ENCODE measurements around the gene MC2R. TPM values are rescaled to one million over a fixed set of nuclear protein-coding genes. Genes with fewer than 3 reads are reported as not detected.

The MC2R gene
- total RNA-seq: not detected

GRCh38 chr18:13915391-13915790 is at the start of gene MC2R:
Gene MC2R (minus strand): TSS chr18:13915536. CDS start chr18:13885518, 30,018 bp downstream.
- no peaks in the 10 kb centered on the region for H3K9me3 Mint-ChIP-seq (ENCODE audit: low read depth)
- no peaks in the 10 kb centered on the region for H3K27me3 Mint-ChIP-seq
- H3K4me1 Mint-ChIP-seq: no peaks in the 10 kb centered on the region
- ATAC-seq (no peak), DNase-seq (no peak)
- POLR2A ChIA-PET: no interaction called here
- CTCF ChIA-PET: interaction anchor here (0.7 to 1.1 kb wide), 3 partner anchors 14 to 103 kb away, joined by 3 read pairs; no protein-coding TSS in a partner anchor
- no peak within 1 kb of the TSS for H3K27ac Mint-ChIP-seq
- H3K36me3 Mint-ChIP-seq (ENCODE audit: low read depth): no peaks in the 10 kb centered on the region
- intact Hi-C loops (cut with DNase I, micrococcal nuclease): no loop called here
- no peak within 1 kb of the TSS for H3K4me3 Mint-ChIP-seq

GRCh38 chr18:13945811-13946210 is 30.5 kb upstream of the MC2R start:
- ATAC-seq (no peak), DNase-seq (no peak)
- POLR2A ChIA-PET: no interaction called here
- Mint-ChIP-seq H3K4me3 (no peak overlapping the region), H3K9me3 (ENCODE audit: low read depth) (peaks cover 1% of the 10 kb centered on the region), H3K36me3 (ENCODE audit: low read depth) (no peaks in the 10 kb centered on the region), H3K27ac (no peak overlapping the region), H3K27me3 (peaks cover 4% of the 10 kb centered on the region), H3K4me1 (no peaks in the 10 kb centered on the region)
- CTCF ChIA-PET: no interaction called here
- intact Hi-C loops (cut with DNase I, micrococcal nuclease): no loop called here

GRCh38 chr18:13943338-13943737 is 28.0 kb upstream of the MC2R start:
- Mint-ChIP-seq H3K27ac (no peak overlapping the region), H3K27me3 (no peaks in the 10 kb centered on the region), H3K4me1 (no peaks in the 10 kb centered on the region), H3K9me3 (ENCODE audit: low read depth) (peaks cover 1% of the 10 kb centered on the region), H3K36me3 (ENCODE audit: low read depth) (no peaks in the 10 kb centered on the region), H3K4me3 (no peak overlapping the region)
- ChIA-PET POLR2A (no interaction called here), CTCF (no interaction called here)
- ATAC-seq: no peak
- intact Hi-C loops (cut with DNase I, micrococcal nuclease): no loop called here
- DNase-seq: no peak

- intact Hi-C loops (cut with DNase I, micrococcal nuclease): no loop called here
- ATAC-seq: no peak
- ChIA-PET CTCF (no interaction called here), POLR2A (no interaction called here)
- H3K27me3 Mint-ChIP-seq: no peaks in the 10 kb centered on the region
- no peaks in the 10 kb centered on the region for H3K36me3 Mint-ChIP-seq (ENCODE audit: low read depth)
- no peak for DNase-seq
- H3K9me3 Mint-ChIP-seq (ENCODE audit: low read depth): no peaks in the 10 kb centered on the region
- H3K4me3 Mint-ChIP-seq: no peak overlapping the region
- H3K27ac Mint-ChIP-seq: no peak overlapping the region
- no peaks in the 10 kb centered on the region for H3K4me1 Mint-ChIP-seq
Measured at GRCh38 chr18:13940326-13940725, 25.0 kb upstream of the MC2R start.

- ChIA-PET POLR2A (no interaction called here), CTCF (no interaction called here)
- Mint-ChIP-seq H3K27ac (no peak overlapping the region), H3K4me1 (no peaks in the 10 kb centered on the region), H3K4me3 (no peak overlapping the region), H3K36me3 (ENCODE audit: low read depth) (no peaks in the 10 kb centered on the region), H3K9me3 (ENCODE audit: low read depth) (no peaks in the 10 kb centered on the region), H3K27me3 (no peaks in the 10 kb centered on the region)
- ATAC-seq (no peak), DNase-seq (no peak)
- intact Hi-C loops (cut with DNase I, micrococcal nuclease): loop anchor here (10.0 kb wide), 2 partner anchors 50 to 1100 kb away; no protein-coding TSS in a partner anchor
Measured at GRCh38 chr18:13934676-13935075, 19.3 kb upstream of the MC2R start.

- intact Hi-C loops (cut with DNase I, micrococcal nuclease): loop anchor here (10.0 kb wide), 2 partner anchors 51 to 1101 kb away; no protein-coding TSS in a partner anchor
Measured at GRCh38 chr18:13934058-13934457, 18.7 kb upstream of the MC2R start.

GRCh38 chr18:13932285-13933025 is 17.1 kb upstream of the MC2R start:
- CTCF ChIA-PET: no interaction called here
- POLR2A ChIA-PET: no interaction called here
- no peaks in the 10 kb centered on the region for H3K36me3 Mint-ChIP-seq (ENCODE audit: low read depth)
- intact Hi-C loops (cut with DNase I, micrococcal nuclease): loop anchor here (10.0 kb wide), 2 partner anchors 52 to 1102 kb away; no protein-coding TSS in a partner anchor
- DNase-seq: no peak
- no peak overlapping the region for H3K27ac Mint-ChIP-seq
- no peaks in the 10 kb centered on the region for H3K27me3 Mint-ChIP-seq
- no peaks in the 10 kb centered on the region for H3K4me1 Mint-ChIP-seq
- H3K9me3 Mint-ChIP-seq (ENCODE audit: low read depth): peaks cover 7% of the 10 kb centered on the region
- no peak for ATAC-seq
- no peak overlapping the region for H3K4me3 Mint-ChIP-seq

More at GRCh38 chr18:13934058-13934457, 18.7 kb upstream of the MC2R start:
- Mint-ChIP-seq H3K4me3 (no peak overlapping the region), H3K36me3 (ENCODE audit: low read depth) (no peaks in the 10 kb centered on the region), H3K4me1 (no peaks in the 10 kb centered on the region), H3K9me3 (ENCODE audit: low read depth) (no peaks in the 10 kb centered on the region), H3K27me3 (no peaks in the 10 kb centered on the region), H3K27ac (no peak overlapping the region)
- DNase-seq: no peak
- POLR2A ChIA-PET: no interaction called here
- ATAC-seq: no peak
- CTCF ChIA-PET: no interaction called here

GRCh38 chr18:13930964-13931363 is 15.6 kb upstream of the MC2R start:
- Mint-ChIP-seq H3K4me3 (no peak overlapping the region), H3K4me1 (no peaks in the 10 kb centered on the region), H3K36me3 (ENCODE audit: low read depth) (no peaks in the 10 kb centered on the region), H3K27me3 (no peaks in the 10 kb centered on the region), H3K9me3 (ENCODE audit: low read depth) (peaks cover 7% of the 10 kb centered on the region), H3K27ac (no peak overlapping the region)
- intact Hi-C loops (cut with DNase I, micrococcal nuclease): loop anchor here (10.0 kb wide), 2 partner anchors 54 to 1104 kb away; no protein-coding TSS in a partner anchor
- CTCF ChIA-PET: no interaction called here
- no peak for DNase-seq
- POLR2A ChIA-PET: no interaction called here
- no peak for ATAC-seq

- peaks cover 2% of the 10 kb centered on the region for H3K9me3 Mint-ChIP-seq (ENCODE audit: low read depth)
- H3K27me3 Mint-ChIP-seq: peaks cover 2% of the 10 kb centered on the region
- ChIA-PET CTCF (no interaction called here), POLR2A (no interaction called here)
- ATAC-seq (no peak), DNase-seq (no peak)
- no peak overlapping the region for H3K27ac Mint-ChIP-seq
- H3K36me3 Mint-ChIP-seq (ENCODE audit: low read depth): no peaks in the 10 kb centered on the region
- H3K4me3 Mint-ChIP-seq: no peak overlapping the region
- intact Hi-C loops (cut with DNase I, micrococcal nuclease): no loop called here
- no peaks in the 10 kb centered on the region for H3K4me1 Mint-ChIP-seq
Measured at GRCh38 chr18:13923221-13923620, 7.9 kb upstream of the MC2R start.

- no peak overlapping the region for H3K27ac Mint-ChIP-seq
- H3K4me1 Mint-ChIP-seq: no peaks in the 10 kb centered on the region
- H3K36me3 Mint-ChIP-seq (ENCODE audit: low read depth): no peaks in the 10 kb centered on the region
- no peak for DNase-seq
- intact Hi-C loops (cut with DNase I, micrococcal nuclease): no loop called here
- H3K4me3 Mint-ChIP-seq: no peak overlapping the region
- ATAC-seq: no peak
- POLR2A ChIA-PET: no interaction called here
- H3K9me3 Mint-ChIP-seq (ENCODE audit: low read depth): no peaks in the 10 kb centered on the region
- peaks cover 2% of the 10 kb centered on the region for H3K27me3 Mint-ChIP-seq
- CTCF ChIA-PET: no interaction called here
Measured at GRCh38 chr18:13918898-13919297, 3.6 kb upstream of the MC2R start.

GRCh38 chr18:13917401-13917800 is 2.1 kb upstream of the MC2R start:
- intact Hi-C loops (cut with DNase I, micrococcal nuclease): no loop called here
- Mint-ChIP-seq H3K27me3 (peaks cover under 1% of the 10 kb centered on the region), H3K27ac (no peak overlapping the region), H3K4me3 (no peak overlapping the region), H3K36me3 (ENCODE audit: low read depth) (no peaks in the 10 kb centered on the region), H3K9me3 (ENCODE audit: low read depth) (no peaks in the 10 kb centered on the region), H3K4me1 (no peaks in the 10 kb centered on the region)
- ChIA-PET CTCF (interaction anchor here (0.6 kb wide), 1 partner anchor 17 kb away, joined by 3 read pairs; no protein-coding TSS in a partner anchor), POLR2A (no interaction called here)
- DNase-seq (no peak), ATAC-seq (no peak)

GRCh38 chr18:13916559-13916958 is 1.2 kb upstream of the MC2R start:
- CTCF ChIA-PET: no interaction called here

More at GRCh38 chr18:13916559-13916958, 1.2 kb upstream of the MC2R start:
- no peak for DNase-seq
- Mint-ChIP-seq H3K4me3 (no peak overlapping the region), H3K4me1 (no peaks in the 10 kb centered on the region), H3K36me3 (ENCODE audit: low read depth) (no peaks in the 10 kb centered on the region), H3K9me3 (ENCODE audit: low read depth) (no peaks in the 10 kb centered on the region), H3K27me3 (no peaks in the 10 kb centered on the region), H3K27ac (no peak overlapping the region)
- no peak for ATAC-seq
- intact Hi-C loops (cut with DNase I, micrococcal nuclease): no loop called here
- POLR2A ChIA-PET: interaction anchor here (0.6 kb wide), 1 partner anchor 102 kb away, joined by 3 read pairs; no protein-coding TSS in a partner anchor

All from activated CD4-positive, alpha-beta T cell treated with anti-CD3 and anti-CD28 coated beads for 36 hours (primary cell).